HG03095 (cell line): ENCODE results near the gene OSCP1.

Experiments
- ATAC-seq: cut with Tn5 transposase; IDR thresholded peaks from one replicate; pipeline ENCODE4 v1.9.1; 2021; ENCODE audit warnings: moderate library complexity; ENCODE audit not compliant: unreplicated experiment

Gene OSCP1

DNA sequence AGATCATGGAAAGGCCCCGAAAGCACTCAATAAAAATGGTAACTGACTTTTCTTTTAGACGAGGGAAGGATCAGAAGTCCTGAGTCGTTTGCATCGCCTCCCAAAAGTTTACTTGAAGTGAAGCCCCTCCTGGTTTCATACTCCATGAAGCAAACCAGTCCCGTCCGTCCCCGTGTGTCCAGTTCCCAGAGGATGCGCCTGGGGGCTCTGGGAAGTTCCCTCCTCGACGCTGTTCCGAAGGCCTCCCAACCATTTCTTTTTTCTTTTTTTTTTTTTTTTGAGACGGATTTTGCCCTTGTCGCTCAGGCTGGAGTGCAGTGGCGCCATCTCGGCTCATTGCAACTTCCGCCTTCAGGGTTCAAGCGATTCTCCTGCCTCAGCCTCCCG is 661 bp upstream of the OSCP1 start:
- no peak for ATAC-seq

DNA sequence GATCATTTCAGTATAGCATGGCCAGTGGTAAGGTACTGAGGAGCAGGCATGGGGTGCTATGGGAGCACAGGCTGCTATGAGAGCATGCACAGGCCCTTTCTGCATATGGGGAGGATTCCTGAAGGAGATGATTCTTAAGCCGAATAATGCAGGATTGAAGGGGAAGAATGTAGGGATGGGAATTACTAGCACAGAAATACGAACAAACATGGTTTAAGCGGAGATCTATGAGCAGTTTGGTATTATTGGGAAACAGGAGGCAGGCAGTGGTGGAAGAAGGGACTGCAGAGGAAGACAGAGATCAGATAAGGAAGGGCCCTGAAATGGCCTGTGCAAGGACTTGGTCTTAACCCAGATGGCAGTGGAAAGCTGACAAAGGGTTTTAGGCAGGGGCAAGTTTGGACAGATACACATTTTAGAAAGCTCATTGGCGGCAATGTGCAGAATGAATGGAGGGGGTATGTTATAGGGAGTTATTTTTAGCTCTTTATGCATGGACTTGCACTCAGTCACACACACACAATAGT is 1.7 kb downstream of the OSCP1 start:
- no peak for ATAC-seq

DNA sequence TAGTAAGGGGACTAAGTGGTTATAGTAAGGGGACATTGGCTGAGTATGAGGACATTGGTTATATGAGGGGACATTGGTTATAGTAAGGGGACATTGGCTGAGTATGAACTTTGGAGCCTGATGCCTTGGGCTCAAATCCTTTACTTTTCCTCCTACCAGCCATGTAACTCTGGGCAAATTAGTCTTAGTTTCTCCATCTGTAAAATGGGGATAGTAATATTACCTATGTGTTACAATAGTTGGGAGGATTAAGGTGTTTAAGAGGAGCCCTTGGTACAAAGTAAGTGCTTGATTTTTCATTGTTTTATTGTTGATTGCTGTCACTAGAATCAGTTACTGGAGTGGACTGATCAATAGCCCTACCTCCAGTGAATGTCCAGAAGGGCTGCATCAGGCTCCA is 2.8 kb downstream of the OSCP1 start:
- ATAC-seq, result no peak

- ATAC-seq, result no peak
Measured at GRCh38 chr1:36446746-36447145, 3.5 kb downstream of the OSCP1 start.

GRCh38 chr1:36446271-36446670 is 4.0 kb downstream of the OSCP1 start:
- ATAC-seq, result no peak

DNA sequence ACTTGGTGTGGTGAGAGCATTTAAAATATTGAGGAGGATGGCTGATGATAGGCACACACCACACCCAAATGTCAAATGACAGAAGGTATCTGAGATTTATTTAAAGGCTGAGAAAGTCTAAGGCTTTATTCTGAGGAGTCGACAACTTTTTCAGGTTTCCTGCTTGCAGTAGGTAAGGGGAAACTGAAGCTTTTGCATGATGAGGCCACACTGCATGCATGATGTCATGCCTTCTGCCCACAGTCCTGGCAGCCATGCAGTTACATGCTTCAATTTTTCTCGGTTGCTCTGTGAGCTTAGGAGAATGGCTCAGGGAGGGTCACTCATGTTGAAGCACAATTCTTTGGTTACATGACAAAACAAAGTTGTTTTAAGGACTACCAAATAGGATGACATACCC is 7.0 kb downstream of the OSCP1 start:
- ATAC-seq, result no peak

DNA sequence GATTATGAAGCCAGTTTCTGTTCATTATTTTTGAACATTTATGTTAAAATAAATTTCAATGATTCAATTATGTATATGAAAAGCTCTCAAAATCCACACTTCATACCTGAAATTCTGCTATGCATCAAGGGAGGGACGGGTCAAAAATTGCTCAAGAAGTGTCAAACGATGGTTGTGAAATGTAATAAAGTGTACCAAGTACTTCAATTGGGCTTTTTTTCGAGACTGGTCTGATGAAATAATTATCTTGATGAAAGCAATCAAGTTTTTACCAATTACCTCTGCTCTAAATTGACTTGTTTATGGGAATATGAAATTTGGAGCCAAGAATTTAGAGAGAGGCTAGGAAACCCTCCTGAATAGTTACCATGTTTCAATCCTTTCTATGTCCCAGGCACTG is 7.9 kb downstream of the OSCP1 start:
- ATAC-seq, result no peak

DNA sequence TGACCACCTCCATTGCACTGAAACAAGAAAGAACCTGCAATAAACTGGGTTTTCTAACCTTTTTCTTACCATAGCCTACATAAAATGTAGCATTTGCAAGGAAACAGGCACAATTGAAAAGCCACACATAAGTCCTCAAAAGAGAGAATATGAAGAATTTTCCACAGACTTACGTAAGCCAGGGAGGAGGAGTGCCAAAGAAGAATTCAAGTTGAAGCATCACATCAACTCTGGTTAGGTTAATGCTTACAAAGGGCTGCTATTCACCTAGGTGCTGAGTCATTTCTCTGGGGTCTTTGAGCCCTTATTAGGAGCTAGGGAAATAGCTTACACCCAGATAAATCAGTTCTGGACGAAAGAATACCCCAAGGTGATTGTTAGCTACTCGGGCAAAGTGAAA is 9.6 kb downstream of the OSCP1 start:
- ATAC-seq, result no peak

DNA sequence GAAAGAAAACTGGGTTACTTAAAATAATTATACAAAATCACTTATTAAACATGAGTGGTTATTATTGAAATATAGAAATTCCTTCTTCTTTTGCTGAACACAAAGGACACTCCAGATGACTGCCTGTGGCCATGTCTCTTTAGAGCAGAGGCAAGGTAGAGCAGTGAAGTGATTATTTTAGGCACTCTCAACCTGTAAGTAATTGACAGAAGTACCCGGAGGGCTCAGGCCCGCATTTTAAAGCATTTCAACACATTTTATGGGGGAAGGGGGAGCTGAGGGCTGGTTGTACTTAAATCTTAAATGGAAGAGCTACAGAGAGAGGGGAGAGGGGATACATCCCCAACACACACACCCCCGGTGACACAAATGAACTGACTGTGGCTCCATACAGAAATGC is 10.2 kb downstream of the OSCP1 start:
- no peak for ATAC-seq

- ATAC-seq, result no peak
Measured at GRCh38 chr1:36438715-36439114, 11.5 kb downstream of the OSCP1 start.

DNA sequence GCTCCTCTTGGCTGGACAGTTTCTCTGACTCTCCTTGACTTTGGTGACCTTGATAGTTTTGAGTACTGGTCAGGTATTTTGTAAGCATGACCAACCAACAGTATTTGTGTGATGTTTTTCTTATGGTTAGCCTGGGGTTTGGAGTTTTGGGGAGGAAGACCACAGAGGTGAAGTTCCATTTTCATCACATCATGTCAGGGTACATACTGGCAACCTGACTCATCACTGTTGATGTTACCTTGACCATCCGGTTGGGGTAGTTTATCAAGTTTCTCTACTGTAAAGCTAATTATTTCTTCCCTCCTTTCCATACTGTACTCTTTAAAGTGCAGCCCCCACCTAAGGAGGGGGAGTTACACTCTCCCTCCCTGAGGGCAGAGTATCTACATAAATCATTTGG is 13.4 kb downstream of the OSCP1 start:
- ATAC-seq, result no peak

DNA sequence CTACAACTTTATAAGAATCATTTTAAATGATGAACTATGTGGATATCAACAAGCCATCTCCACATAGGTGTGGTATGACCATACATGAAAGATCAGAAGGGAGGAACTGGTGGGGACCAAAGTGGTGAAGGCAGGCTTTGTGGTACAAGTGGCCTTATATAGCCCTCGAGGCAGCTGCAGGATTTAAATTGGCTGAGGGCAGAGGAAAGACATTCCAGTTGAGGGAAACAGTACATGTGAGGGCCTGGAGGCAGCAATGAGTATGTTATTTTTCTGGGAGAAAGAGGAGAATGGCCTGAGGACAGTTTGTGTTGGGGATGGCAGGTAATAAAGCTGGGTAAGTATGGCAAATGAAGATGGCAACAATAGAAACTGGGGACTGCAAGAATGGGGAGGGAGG is 17.1 kb downstream of the OSCP1 start:
- ATAC-seq, result no peak

GRCh38 chr1:36432616-36433015 is 17.6 kb downstream of the OSCP1 start:
- ATAC-seq, result no peak

GRCh38 chr1:36425791-36426190 is 24.5 kb downstream of the OSCP1 start:
- ATAC-seq, result no peak

- no peak for ATAC-seq
Measured at GRCh38 chr1:36421649-36422048, 28.6 kb downstream of the OSCP1 start.

DNA sequence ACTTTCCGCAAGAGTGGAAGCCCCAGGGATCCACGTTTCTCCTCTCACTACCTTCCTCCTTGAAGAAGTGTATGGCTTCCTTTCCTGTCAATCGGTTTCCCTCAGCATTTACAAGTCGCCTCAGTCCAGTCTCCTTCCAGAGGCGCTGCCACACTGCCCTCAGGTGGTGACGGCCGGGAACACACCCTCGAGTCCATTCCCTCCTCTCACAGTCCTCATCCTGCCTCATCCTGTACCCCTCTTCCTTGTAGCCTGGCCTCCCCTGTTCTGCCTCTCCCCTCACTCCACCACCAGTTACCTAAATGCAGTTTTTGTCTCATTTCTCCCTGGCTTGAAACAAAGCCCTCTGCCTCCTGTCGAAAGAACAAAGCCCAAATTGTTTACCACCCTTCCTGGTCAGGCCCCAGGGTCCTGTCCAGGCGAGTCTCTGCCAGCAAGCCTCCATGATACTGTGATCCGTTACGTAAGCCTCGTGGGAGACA is 29.4 kb downstream of the OSCP1 start:
- no peak for ATAC-seq

DNA sequence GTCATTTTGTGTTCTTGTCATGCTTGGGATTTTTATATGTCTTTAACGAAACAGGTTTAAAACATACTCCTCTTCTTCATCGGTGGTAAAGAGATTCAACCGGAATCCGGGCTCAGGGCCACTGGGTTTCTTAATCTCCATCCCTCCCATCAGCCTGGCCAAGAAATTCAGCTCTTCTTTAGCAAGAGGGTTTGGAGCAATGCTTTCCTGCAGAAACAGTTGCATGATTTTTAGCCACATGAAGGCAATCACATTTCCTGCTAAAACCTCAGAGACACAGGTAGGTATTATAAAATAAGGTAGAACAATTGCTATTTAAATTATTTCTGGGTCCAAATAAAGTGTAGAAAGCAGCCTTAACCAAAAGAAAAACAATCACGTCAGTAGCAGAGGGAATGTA is 29.8 kb downstream of the OSCP1 start:
- ATAC-seq, result no peak

- no peak for ATAC-seq
Measured at GRCh38 chr1:36419569-36419968, 30.7 kb downstream of the OSCP1 start.

DNA sequence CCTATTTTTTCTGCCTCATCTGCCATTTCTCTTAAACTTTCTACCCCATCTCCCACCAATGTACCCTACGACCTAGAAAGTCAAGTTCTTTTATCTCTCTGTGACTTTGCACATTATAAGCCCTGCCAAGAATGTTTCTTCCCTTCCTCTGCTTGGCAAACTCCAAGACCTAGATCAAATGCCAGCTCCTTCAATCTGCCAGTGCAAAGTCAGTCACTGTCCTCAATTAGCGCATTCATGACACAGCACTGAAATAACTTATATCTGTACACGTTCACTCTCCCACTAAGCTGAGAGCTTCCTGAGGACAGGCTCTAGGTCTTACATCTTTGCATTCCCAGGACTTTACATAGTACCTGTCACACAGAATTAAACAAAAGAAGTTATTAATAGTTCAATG is 31.1 kb downstream of the OSCP1 start:
- ATAC-seq, result no peak

DNA sequence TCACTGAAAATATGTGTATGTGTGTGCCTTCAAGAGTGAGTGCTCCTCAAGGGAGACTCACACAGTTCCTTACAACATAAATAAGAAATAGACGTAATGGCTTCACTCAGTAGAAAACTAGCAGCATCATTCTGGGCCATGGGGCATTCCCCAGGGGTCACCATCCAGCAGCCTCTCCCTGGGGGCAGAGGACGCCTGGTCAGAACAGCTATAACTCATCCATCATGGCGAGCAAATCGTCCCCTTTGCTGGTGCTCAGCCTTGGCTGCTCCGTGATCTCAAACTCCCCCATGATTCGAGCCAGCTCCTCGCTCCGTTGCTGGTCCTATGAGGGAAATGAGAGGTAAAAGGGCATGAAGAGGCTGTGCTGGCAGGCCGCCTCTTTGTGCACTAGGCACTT is 32.3 kb downstream of the OSCP1 start:
- ATAC-seq, result no peak

DNA sequence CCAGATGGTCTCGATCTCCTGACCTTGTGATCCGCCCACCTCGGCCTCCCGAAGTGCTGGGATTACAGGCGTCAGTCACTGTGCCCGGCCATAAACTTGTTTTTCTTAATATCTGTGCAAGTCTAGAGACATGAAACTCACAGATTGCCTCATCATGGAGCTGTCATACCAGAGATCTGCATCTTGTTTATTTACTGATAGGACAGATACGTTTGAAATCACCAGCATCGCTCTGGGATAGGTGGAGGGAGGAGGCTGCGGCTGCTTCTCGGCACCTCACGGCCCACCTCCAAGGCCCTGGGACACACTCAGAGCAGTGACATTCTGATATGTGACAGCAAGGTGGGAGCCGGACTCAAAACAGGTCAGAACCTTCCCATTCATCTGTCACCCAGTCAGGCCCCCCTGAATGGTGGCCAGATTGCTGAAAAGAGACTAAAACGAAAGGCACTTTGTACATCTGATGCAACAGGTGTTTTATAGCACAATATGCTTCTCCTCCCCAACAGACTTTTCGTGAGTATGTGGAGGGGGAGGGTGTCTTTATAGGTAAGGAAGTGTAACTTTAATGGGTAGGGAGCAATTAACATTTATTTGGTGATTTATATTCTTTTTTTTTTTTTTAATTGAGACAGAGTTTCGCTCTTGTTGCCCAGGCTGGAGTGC is 34.5 kb downstream of the OSCP1 start:
- ATAC-seq, result no peak

GRCh38 chr1:36414384-36414783 is 35.9 kb downstream of the OSCP1 start:
- no peak for ATAC-seq
